RPMI7951 (cell line): ENCODE data around the gene MAGEA1. TPM values are rescaled to one million over a fixed set of nuclear protein-coding genes. Genes with fewer than 3 reads are reported as not detected.
A peak's percentile ranks its signal among the peaks of the same experiment; 100 is the strongest.
"Not testable (repeated sequence)": the region's sequence is repeated elsewhere in the genome, so short reads cannot be mapped to it uniquely, and the experiment has no call there.

Experiments
- DNase-seq: peaks from one replicate; pipeline ENCODE4 v3.0.0-alpha.2; 2012; ENCODE audit warnings: low read depth
- total RNA-seq: library from RNA; depleted of rRNA; stranded (reverse); fragments of >200 nt; shearing (Covaris generic); gene quantifications from 2 replicates; pipeline ENCODE4 v1.2.3, GENCODE V29; 2014; rRNA removed

MAGEA1 gene, protein sequence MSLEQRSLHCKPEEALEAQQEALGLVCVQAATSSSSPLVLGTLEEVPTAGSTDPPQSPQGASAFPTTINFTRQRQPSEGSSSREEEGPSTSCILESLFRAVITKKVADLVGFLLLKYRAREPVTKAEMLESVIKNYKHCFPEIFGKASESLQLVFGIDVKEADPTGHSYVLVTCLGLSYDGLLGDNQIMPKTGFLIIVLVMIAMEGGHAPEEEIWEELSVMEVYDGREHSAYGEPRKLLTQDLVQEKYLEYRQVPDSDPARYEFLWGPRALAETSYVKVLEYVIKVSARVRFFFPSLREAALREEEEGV
- total RNA-seq = 0.36 and 0.78 TPM in 2 replicates

DNA sequence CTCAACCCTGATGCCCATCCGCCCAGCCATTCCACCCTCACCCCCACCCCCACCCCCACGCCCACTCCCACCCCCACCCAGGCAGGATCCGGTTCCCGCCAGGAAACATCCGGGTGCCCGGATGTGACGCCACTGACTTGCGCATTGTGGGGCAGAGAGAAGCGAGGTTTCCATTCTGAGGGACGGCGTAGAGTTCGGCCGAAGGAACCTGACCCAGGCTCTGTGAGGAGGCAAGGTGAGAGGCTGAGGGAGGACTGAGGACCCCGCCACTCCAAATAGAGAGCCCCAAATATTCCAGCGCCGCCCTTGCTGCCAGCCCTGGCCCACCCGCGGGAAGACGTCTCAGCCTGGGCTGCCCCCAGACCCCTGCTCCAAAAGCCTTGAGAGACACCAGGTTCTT is at the start of gene MAGEA1:
TSS of gene MAGEA1 (plus strand) at position 154 of the 400 bp plus-strand sequence. CDS start 3,106 bp downstream, outside the sequence.
- no peak for DNase-seq

DNA sequence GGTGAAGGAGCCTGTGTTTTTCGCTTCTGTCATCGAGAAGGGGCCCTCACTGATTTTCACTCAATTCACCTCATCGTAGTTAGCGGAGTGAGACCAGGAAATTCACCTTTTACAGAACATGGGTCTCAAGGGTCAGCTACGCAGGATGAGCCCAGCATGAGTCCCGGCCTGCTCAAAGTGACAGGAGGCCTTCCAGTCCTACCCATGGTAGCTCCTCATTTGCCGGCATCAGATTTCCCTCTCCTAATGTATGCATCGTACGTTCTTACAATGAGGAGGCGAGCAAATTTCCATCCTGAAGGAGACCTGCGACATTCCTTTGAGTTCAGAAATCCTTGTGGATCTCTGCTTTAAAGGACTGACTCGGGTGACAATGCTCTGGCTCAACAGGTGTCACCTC is 46.2 kb upstream of the MAGEA1 start:
- DNase-seq = not testable (repeated sequence)

DNA sequence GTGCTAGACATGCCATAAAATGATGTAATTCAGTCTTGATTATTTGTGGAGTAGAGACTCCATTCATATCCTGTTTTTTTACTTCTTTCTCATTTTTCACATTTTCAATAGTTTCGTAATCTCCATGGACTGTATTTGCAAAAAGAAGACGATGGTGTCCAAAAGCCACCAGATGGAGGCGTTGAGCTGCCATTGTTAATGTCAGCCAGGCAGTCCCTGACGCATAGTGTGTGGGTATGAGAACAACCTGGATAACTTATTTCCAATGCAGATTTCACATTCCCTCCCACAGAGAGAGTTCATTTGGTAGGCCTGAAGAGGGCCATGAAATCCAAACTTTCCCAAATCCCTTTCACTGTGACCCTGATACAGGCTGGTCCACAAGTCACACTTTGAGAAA is 40.0 kb upstream of the MAGEA1 start:
- not testable (repeated sequence) for DNase-seq

DNA sequence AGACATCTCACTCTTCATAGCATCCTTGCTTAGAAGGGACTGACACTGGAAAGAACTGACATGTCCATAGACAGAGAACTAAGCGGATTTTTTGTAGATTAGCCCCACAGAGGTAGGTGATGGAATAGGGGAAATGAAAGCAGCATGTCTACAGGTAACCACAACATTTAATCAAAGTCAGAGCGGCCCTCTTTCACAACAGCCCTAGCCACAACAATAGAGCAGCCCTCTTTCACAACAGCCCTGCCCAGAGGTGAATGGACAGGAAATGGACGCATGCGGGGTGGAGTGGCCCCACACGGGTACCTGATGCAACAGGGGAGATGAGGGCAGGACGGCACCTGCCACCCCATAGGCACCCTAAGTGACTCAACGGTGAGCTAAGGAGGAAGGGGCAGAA is 32.8 kb upstream of the MAGEA1 start:
- DNase-seq = not testable (repeated sequence)

DNA sequence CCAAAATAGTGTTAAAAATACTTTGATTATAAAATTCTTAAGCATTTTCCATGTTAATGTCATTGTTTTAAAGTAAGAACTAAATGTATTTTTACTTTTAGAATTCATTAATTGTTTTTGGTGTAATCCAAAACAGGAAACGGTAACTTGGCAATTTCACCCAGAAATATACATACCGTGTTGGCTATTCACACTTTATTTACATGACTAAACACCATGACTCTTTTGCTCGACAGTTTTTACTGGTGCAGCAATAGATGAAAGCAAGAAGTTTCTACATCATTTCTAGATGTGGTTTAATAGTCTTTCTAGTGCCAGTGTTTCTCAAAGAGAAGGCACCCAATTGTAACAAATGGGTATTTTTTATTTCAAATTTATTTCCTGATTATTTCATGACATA is 25.6 kb upstream of the MAGEA1 start:
- no peak for DNase-seq

DNA sequence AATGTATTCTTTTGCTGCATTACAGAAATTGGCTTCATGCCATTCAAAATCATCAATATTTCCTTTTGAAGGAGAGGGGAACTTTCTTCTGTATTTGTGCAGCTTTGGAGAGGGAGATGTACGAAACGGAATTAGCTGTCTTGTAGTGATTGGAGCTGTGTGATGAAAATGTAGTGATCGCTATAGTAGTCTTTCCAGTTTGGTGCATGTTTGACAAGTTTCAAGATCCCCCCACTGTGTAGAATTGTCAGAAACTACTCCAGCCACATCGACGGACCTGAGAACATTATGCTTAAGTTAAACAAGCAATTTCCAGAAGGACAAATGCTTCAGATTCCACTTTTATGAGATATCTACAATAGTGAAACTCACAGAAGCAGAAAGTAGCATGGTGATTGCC is 21.6 kb upstream of the MAGEA1 start:
- no peak for DNase-seq

DNA sequence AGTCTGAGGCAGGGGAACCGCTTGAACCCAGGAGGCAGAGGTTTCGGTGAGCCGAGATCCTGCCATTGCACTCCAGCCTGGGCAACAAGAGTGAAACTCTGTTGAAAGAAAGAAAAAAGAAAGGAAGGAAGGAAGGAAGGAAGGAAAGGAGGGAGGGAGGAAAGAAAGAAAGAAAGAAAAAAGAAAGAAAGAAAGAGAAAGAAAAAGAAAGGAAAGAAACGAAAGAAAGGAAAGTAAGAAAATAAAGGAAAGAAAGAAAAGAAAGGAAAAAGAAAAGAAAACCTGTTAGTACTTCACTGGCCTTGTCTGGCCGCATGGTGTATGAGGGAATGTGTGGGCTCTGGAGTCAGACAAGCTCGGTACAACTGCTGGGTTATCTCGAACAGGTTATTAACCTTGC is 20.8 kb upstream of the MAGEA1 start:
- DNase-seq = no peak

DNA sequence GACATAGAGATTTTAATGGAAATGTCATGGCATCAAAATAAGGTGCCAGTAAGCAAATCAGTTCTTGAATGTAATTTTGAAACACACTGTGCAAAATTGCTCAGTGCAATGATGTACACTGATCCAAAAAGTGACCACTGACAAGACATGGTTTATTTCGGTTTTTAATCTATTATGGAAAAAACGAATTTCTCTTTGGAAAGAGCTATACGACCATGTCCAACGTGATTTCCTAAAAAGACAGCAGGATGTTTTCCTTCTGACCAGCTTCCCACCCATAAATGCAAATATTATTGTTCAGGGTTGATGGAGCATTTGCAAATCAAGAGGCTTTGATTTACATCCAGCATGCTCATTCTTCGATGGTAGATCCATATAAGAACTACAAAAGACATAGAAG is 17.1 kb upstream of the MAGEA1 start:
- no peak for DNase-seq

DNA sequence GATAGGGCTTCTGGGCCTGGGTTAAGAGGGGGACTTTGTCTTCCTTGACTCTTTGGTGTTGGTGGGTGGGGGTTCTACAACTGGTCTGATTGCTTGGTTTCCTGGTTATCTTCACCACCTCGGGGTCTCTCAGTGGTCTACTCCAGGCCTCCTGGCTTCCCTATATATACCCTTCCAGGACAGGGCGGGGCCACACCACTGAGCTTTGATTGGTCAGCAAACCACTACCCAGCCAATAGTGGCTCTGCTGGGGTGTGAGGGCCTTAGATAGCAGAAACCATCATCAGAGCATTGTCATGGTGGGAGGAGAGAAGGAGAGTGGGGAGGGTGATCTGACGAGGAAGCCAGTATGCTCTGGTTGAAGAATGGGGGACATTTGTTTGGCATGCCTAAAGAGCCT is 14.4 kb upstream of the MAGEA1 start:
- DNase-seq = no peak

DNA sequence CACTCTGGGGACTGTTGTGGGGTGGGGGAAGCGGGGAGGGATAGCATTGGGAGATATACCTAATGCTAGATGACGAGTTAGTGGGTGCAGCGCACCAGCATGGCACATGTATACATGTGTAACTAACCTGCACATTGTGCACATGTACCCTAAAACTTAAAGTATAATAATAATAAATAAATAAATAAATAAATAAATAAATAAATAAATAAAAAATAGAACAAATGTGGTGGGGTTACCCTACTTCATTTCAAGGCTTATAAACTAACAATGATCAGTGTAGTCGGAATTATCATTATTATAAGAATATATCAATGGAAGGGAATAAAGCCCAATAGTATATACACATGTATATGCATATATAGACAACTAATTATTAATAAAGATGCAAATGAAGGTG is 10.7 kb upstream of the MAGEA1 start:
- DNase-seq = not testable (repeated sequence)

DNA sequence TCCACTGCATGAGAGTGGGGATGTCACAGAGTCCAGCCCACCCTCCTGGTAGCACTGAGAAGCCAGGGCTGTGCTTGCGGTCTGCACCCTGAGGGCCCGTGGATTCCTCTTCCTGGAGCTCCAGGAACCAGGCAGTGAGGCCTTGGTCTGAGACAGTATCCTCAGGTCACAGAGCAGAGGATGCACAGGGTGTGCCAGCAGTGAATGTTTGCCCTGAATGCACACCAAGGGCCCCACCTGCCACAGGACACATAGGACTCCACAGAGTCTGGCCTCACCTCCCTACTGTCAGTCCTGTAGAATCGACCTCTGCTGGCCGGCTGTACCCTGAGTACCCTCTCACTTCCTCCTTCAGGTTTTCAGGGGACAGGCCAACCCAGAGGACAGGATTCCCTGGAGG is 2.7 kb downstream of the MAGEA1 start:
- DNase-seq = no peak

DNA sequence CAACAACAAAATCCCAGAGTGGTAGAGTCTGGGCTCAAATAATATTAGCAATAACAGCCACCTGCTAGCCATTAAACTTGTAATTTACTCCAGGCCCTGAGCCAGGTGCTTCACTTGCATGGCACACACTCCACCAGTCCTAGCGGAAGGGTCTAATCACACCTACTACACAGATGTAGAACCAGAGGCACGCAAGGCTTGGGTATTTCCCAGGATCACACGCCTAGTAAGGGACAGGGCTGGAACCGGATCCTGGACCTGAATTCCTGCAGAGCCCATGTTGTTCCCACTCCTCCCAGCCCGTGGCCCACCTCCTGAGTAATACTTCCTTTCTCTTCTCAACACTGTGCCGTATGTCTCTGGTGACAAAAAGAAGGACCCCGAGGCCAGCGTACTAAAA is 5.7 kb downstream of the MAGEA1 start:
- DNase-seq = no peak

DNA sequence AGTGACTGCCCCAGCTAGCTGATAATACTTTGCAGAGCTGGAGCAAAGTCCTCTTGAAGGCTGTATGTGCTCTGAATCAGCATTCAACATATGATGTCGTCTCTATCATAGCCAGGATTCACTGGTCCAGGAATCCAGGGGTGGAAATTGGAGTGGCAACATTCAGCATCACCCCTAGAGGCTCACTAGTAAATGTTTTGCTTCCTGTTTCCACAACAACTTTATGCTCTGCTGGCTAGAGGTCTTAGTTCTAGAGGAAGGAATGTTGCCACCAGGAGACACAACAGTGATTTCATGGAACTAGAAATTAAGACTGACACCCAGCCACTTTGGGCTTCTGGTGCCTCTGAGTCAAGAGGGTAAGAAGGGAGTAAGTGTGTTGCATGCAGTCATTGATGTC is 11.3 kb downstream of the MAGEA1 start:
- no peak for DNase-seq

DNA sequence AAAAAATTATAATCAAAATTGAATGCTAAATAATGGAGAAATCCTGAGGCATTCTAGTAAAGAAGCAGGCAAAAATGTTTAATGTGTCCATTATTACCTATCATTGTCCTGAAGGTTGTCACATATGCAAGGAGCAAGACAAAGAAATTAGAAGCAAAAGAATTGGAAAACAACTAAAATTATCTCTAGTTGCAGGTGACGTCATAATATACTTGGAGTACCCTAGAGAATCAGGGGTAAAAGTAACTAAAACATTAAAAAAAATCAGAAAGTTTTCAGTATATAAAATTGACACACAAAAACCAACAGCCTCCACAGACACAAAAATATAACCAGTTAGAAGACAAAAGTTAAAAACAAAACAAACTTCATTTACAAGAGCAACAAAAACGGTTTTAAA is 21.4 kb downstream of the MAGEA1 start:
- DNase-seq = no peak

DNA sequence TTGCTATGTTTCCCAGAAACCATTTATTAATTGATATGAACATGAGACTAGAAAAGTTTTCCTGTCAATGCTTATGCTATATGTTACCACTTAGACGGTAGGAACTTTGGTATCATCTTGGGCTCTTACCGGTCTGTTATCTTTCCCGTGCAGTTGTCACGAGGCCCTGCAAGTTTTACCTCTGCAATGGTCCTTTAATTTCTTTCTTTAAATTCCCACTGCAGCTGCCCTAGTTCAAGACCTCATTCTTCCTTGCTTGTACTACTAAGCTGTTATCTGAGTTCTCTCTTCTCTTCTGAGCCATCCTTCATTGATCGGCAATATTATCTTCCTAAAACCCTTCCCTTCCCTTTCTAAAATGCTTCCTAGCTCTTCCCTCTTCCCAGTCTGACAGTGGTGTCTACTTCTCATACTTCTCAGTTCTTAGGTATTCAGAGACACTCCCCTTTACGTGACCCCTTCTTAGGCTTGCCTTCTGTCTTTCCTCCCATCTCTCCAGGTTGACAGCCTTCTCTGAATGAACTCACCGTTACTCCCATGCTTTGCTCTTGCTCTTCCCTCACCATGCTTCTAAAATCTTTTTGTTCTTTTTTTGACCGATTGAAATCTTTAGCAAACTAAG is 27.5 kb downstream of the MAGEA1 start:
- DNase-seq = no peak

DNA sequence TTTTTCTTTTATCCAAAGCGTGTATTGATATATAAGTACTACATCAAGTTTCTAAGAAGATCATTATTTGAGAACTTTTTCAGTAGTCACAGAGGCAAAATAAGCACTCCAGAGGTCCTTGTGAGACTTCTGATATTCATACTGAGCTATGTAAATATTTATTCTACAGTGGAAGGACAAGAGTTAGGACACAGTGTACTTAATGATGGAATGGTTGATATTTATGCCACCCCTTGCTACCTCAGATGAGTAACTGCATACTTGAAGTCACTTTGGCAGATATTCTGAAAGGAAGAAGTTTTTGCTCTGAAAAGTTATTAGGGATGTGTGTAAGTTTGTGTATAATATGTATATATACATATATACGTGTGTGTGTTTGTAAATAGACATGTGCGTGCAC is 30.3 kb downstream of the MAGEA1 start:
- DNase-seq = no peak

DNA sequence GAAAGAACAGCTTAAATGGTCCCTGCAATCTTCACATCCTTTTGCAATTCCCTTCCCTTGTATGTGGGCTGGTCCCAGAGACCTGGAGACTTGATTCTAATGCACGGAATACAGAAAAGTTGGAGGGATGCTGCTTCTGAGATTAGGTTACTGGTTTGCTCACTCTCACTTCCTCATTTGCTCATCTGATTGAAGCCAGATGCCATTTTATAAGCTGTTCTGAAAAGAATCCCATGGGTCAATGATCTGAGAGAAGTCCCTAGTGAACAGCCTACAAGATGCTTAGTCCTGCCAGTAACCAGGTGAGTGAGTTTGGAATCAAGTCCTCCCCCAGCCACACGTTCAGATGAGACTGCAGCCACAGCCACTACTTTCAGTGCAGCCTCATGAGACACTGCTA is 35.9 kb downstream of the MAGEA1 start:
- DNase-seq = no peak

DNA sequence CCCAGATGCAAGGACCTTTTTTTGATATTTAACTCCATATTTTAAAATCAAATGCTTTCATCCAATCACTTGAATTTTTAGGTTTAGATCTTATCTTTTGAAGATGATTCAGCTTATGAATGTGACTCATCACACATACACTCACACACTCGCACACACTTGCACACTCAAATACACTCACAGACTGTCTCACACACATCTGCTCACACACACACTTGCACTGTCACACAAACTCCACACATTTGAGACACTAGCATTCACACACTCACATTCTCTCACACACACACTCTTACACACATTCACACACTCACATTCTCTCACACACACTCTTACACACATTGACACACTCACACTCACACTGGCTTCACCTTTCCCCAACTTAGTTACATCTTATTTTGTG is 37.8 kb downstream of the MAGEA1 start:
- DNase-seq = no peak

DNA sequence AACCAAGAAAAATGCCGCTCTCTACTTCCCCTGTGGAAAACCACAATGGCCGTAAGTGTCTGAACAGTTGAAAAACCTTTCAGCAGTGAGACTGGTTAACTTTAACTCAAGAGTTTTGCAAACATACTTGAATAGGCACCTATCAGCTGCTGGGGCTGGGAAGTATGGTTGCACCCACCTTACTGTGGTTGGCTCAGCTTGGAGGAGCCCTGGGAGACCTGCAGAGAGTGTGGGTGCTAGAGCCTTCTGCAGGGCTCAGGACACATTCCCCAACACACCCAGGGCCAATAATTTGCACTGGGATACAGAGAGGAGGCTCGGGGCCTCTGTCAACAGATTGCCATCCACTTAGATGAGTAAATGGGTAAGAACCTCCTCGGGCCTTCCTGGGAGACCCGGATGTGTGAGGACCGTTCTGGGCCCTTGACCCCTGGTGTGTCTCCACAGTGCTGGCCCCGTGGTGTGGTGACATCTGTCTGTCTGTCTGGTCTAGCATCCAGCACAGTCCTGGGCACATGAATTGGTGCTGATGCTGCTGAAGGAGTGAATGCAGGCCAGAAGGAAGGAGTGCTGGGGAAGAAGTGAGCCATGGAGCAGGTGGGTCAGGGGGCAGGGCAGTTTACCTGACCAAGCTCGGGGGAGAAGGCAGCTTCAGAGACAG is 46.5 kb downstream of the MAGEA1 start:
- no peak for DNase-seq

DNA sequence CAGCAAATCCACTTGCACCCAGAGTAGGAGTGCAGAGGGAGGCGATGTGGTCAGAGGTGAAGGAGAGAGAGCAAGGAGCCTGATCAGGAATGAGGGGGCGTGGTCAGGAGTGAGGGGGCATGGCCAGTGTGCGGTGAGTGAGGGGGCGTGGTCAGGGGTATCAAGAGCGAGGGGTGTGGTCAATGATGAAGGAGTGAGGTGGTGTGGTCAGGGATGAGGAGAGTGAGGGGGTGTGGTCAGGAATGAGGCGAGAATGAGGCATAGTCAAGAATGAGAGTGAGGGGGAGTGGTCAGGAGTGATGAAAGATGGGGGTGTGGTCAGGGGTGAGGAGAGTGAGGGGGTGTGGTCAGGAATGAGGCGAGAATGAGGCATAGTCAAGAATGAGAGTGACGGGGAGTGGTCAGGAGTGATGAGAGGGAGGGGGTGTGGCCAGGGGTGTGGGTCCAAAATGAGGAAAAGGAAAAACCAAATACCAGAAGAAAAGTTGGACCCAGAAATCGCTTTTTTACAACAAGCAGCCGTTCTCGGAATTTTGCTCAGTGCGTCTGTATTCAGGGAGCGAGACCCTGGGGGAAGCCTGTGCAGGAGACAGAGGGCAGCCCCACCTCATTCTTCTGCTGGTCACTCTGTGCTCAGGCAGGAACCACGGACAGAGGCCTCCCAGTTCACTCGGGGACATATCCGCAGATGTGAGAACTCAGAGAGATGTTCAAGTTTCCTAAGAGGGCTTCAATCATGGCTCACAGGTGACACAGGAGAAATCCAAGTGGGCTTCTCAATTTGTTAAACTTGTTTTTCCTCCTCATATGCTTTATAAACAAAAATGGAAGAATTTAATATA is 47.5 kb downstream of the MAGEA1 start:
- peak; percentile 37 for DNase-seq
